SU-DHL-6 (cell line): Measurements from ENCODE around the gene CRY2.

Experiments
- H2AFZ ChIP-seq: fragments of 200-600 bp; sonication (generic); 2 replicates; pipeline ENCODE4 v1.6.1; 2014; ENCODE audit warnings: low read depth, mild to moderate bottlenecking, moderate library complexity, mixed read lengths, antibody characterized with exemption, low read length; ENCODE audit not compliant: severe bottlenecking
- H3F3A ChIP-seq: fragments of 200-600 bp; shearing (Covaris generic); 2 replicates; pipeline ENCODE4 v1.6.0; 2016; ENCODE audit warnings: antibody characterized with exemption, mild to moderate bottlenecking; ENCODE audit not compliant: insufficient read depth
- H3K27ac ChIP-seq: fragments of 200-600 bp; sonication (generic); 2 replicates; pipeline ENCODE4 v1.5.1; 2016; ENCODE audit warnings: low read depth, mild to moderate bottlenecking, low read length, moderate library complexity, mixed read lengths
- H3K27me3 ChIP-seq: fragments of 200-600 bp; sonication (generic), shearing (Covaris generic); 2 replicates; pipeline ENCODE4 v1.6.0; 2014; ENCODE audit warnings: mild to moderate bottlenecking, low read length
- H3K36me3 ChIP-seq: fragments of 200-600 bp; sonication (generic); 2 replicates; pipeline ENCODE4 v1.6.1; 2014; ENCODE audit warnings: mild to moderate bottlenecking, low read length, mixed read lengths
- H3K4me2 ChIP-seq: fragments of 300-600, 200-600 bp; shearing (Covaris generic), sonication (generic); 2 replicates; pipeline ENCODE4 v1.6.0; 2014; ENCODE audit warnings: low read length, low read depth, mild to moderate bottlenecking; ENCODE audit not compliant: poor library complexity, severe bottlenecking
- H3K4me3 ChIP-seq: fragments of 200-600 bp; sonication (generic); 2 replicates; pipeline ENCODE4 v1.5.1; 2014; ENCODE audit warnings: antibody characterized with exemption, low read length, mild to moderate bottlenecking, mixed read lengths; ENCODE audit not compliant: insufficient read depth, poor library complexity, severe bottlenecking
- H3K79me2 ChIP-seq: fragments of 200-600 bp; sonication (generic); 2 replicates; pipeline ENCODE4 v1.6.1; 2014; ENCODE audit warnings: mild to moderate bottlenecking, low read length, moderate library complexity; ENCODE audit not compliant: insufficient read depth
- H3K9ac ChIP-seq: fragments of 200-600 bp; sonication (generic); 2 replicates; pipeline ENCODE4 v1.7.0; 2014; ENCODE audit warnings: mild to moderate bottlenecking, low read length
- H3K9me2 ChIP-seq: fragments of 200-600 bp; sonication (generic); replicated peaks from 2 replicates; pipeline ENCODE4 v1.6.1; 2014; ENCODE audit warnings: low read length; ENCODE audit not compliant: insufficient read depth
- H3K9me3 ChIP-seq: fragments of 200-600 bp; sonication (generic); 2 replicates; pipeline ENCODE4 v1.6.1; 2014; ENCODE audit warnings: low read length, mixed read lengths; ENCODE audit not compliant: insufficient read depth
- H4K20me1 ChIP-seq: fragments of 200-600 bp; sonication (generic); 2 replicates; pipeline ENCODE4 v1.6.1; 2014; ENCODE audit warnings: low read depth, mild to moderate bottlenecking, antibody characterized with exemption, low read length, moderate library complexity, mixed read lengths
- CTCF ChIP-seq: fragments of 200-600 bp; sonication (generic); IDR thresholded peaks from one replicate; pipeline ENCODE4 v1.5.1; 2017; ENCODE audit warnings: antibody characterized with exemption, mild to moderate bottlenecking, low read length, moderate library complexity; ENCODE audit not compliant: insufficient read depth, poor library complexity, severe bottlenecking
- EZH2phosphoT487 ChIP-seq: fragments of 200-600 bp; sonication (generic), shearing (Covaris generic); conservative IDR thresholded peaks from 2 replicates; pipeline ENCODE4 v1.6.1; 2018; ENCODE audit warnings: mild to moderate bottlenecking, antibody characterized with exemption, low read length, moderate library complexity, mixed read lengths

CRY2 gene

GRCh38 chr11:45884596-45885185 is 37.4 kb downstream of the CRY2 start:
- Histone ChIP-seq H3K9me2 (no peaks in the 10 kb centered on the region), H3K9me3 (no peaks in the 10 kb centered on the region), H3K79me2 (no peaks in the 10 kb centered on the region), H3F3A (no peaks in the 10 kb centered on the region), H3K27ac (no peak overlapping the region), H2AFZ (no peak overlapping the region), H3K4me3 (peak overlapping the region; percentile 52), H3K9ac (no peak overlapping the region), H3K27me3 (no peaks in the 10 kb centered on the region), H3K36me3 (no peaks in the 10 kb centered on the region), H3K4me2 (peak overlapping the region; percentile 60), H4K20me1 (no peaks in the 10 kb centered on the region)
- no peak for TF ChIP-seq EZH2phosphoT487
- TF ChIP-seq CTCF, result no peak

- Histone ChIP-seq H3K9me2 (no peaks in the 10 kb centered on the region), H4K20me1 (no peaks in the 10 kb centered on the region), H3K27me3 (no peaks in the 10 kb centered on the region), H3K27ac (no peak within 1 kb of the TSS), H2AFZ (no peak within 1 kb of the TSS), H3K79me2 (no peaks in the 10 kb centered on the region), H3K4me2 (peak within 1 kb of the TSS; percentile 60), H3K9me3 (no peaks in the 10 kb centered on the region), H3K9ac (peak within 1 kb of the TSS; percentile 31; the same call in 1 of the 2 replicates), H3F3A (no peaks in the 10 kb centered on the region), H3K36me3 (no peaks in the 10 kb centered on the region), H3K4me3 (peak within 1 kb of the TSS; percentile 52)
- no peak for TF ChIP-seq EZH2phosphoT487
- no peak for TF ChIP-seq CTCF
Observed at GRCh38 chr11:45885274-45885920, 38.1 kb downstream of the CRY2 start, which contains the start of gene MAPK8IP1. Gene MAPK8IP1, plus strand, starts transcription at chr11:45885651. Its CDS starts 170 bp downstream, at chr11:45885821.

GRCh38 chr11:45885921-45886721 is 38.8 kb downstream of the CRY2 start:
- peak overlapping the region; percentile 43 for H3K4me2 ChIP-seq
- H3K79me2 ChIP-seq, result no peaks in the 10 kb centered on the region
- no peaks in the 10 kb centered on the region for H3K27me3 ChIP-seq
- no peak overlapping the region for H2AFZ ChIP-seq
- H3K27ac ChIP-seq, result no peak overlapping the region
- no peaks in the 10 kb centered on the region for H4K20me1 ChIP-seq
- no peak for TF ChIP-seq EZH2phosphoT487
- no peak for TF ChIP-seq CTCF
- H3K9me2 ChIP-seq, result no peaks in the 10 kb centered on the region
- H3K9ac ChIP-seq, result peak overlapping the region; percentile 31; the same call in 1 of the 2 replicates
- H3K4me3 ChIP-seq, result no peak overlapping the region
- H3K36me3 ChIP-seq, result no peaks in the 10 kb centered on the region
- H3K9me3 ChIP-seq, result no peaks in the 10 kb centered on the region
- H3F3A ChIP-seq, result no peaks in the 10 kb centered on the region
